Measurements from ENCODE around the gene AQP9.

DNA sequence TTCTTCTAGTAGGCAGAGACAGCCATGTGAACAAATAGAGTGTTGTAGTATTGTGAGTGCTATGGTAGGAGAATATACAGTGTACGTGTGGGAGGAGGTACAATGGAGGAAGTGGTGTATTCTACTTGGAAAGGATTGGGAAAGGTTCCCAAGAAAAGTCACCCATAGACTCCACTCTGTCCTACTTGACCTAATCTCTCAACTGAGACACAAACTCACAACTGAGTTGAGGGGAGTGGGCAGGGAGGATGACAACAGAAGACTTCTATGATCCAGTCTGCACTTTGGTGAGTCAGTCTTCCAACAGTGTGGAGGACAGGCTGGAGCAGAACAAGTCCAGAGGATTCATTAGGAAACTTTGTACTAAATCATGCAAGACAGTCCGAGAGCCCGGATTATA lies 28.8 kb upstream of the AQP9 start:
- TF ChIP-seq POLR2A (IDR thresholded peaks at IDR 0.05) = no peak
- TF ChIP-seq, protein P1, sequence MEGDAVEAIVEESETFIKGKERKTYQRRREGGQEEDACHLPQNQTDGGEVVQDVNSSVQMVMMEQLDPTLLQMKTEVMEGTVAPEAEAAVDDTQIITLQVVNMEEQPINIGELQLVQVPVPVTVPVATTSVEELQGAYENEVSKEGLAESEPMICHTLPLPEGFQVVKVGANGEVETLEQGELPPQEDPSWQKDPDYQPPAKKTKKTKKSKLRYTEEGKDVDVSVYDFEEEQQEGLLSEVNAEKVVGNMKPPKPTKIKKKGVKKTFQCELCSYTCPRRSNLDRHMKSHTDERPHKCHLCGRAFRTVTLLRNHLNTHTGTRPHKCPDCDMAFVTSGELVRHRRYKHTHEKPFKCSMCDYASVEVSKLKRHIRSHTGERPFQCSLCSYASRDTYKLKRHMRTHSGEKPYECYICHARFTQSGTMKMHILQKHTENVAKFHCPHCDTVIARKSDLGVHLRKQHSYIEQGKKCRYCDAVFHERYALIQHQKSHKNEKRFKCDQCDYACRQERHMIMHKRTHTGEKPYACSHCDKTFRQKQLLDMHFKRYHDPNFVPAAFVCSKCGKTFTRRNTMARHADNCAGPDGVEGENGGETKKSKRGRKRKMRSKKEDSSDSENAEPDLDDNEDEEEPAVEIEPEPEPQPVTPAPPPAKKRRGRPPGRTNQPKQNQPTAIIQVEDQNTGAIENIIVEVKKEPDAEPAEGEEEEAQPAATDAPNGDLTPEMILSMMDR (IDR thresholded peaks at IDR 0.05) = no peak
